Measurements from ENCODE around the gene DCDC2C.

GRCh38 chr2:3745920-3746319 is 42.5 kb downstream of the DCDC2C start:
- TF ChIP-seq CTCF (conservative IDR thresholded peaks at IDR 0.05 in 1 of 2, IDR thresholded peaks at IDR 0.05 in 1 of 2; ENCODE audit: low read depth in 1 of 2, low read length in 2 of 2): no peak
- TF ChIP-seq EZH2 (IDR thresholded peaks at IDR 0.05; ENCODE audit: low read length, missing control alignments): no peak

All from fibroblast of lung (primary cell).